GM12864 (cell line): ENCODE measurements around the gene KIAA1549.
"Not testable (repeated sequence)": the region's sequence is repeated elsewhere in the genome, so short reads cannot be mapped to it uniquely, and the experiment has no call there.

ENCODE experiments used
- DNase-seq: peaks from one replicate; pipeline ENCODE4 v3.0.0-alpha.2; 2011; ENCODE audit warnings: low read depth
- H3K4me3 ChIP-seq: 2 replicates; pipeline ENCODE4 v1.5.1; 2011; ENCODE audit warnings: mild to moderate bottlenecking, low read depth, low read length, control low read depth
- TF ChIP-seq, protein P1 (sequence below): IDR thresholded peaks from 2 replicates; pipeline ENCODE4 v1.5.1; 2011; ENCODE audit warnings: low read depth, mild to moderate bottlenecking, moderate library complexity, low read length, control low read depth, inconsistent platforms; ENCODE audit errors: missing control alignments

The KIAA1549 gene

DNA sequence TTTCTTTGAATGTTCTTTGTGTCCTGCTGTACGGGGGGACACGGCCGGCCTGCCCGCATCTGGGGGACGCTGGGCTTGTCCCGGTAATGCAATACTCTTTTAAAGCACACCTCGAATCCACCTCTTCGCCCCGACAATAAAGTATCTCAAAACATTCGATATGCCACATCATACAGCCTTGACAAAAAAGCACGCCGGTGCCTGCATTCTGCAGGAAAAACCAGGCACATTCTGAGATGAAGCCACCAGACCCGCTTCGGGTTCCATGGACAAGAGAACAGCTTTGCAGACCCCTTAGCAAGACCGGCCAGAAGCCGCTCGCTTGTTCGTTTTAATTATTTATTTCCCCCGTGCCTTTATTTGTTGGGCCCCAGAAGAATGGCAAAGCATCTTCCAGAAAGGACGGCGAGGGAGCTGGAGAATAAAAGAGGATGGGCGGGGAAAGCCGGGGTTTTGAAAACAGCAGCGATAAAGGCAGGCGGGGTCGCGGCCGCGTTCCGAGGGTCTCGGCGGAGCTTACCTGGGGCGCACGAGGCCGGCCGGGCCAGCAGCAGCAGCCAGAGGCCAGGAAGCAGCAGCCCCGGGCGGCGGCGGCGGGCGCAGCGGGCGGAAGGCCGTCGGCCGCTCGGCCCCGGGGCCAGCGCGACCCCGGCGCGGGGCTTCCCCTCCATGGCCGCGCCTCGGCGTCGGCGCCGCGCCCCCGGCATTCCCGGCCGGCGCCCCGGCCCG, 462 bp downstream of the KIAA1549 start:
- DNase-seq, result no peak
- TF ChIP-seq, protein P1, sequence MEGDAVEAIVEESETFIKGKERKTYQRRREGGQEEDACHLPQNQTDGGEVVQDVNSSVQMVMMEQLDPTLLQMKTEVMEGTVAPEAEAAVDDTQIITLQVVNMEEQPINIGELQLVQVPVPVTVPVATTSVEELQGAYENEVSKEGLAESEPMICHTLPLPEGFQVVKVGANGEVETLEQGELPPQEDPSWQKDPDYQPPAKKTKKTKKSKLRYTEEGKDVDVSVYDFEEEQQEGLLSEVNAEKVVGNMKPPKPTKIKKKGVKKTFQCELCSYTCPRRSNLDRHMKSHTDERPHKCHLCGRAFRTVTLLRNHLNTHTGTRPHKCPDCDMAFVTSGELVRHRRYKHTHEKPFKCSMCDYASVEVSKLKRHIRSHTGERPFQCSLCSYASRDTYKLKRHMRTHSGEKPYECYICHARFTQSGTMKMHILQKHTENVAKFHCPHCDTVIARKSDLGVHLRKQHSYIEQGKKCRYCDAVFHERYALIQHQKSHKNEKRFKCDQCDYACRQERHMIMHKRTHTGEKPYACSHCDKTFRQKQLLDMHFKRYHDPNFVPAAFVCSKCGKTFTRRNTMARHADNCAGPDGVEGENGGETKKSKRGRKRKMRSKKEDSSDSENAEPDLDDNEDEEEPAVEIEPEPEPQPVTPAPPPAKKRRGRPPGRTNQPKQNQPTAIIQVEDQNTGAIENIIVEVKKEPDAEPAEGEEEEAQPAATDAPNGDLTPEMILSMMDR, result no peak
- H3K4me3 ChIP-seq, result peak overlapping the region; percentile 46

GRCh38 chr7:138979988-138980562, 1.1 kb downstream of the KIAA1549 start:
- no peak for DNase-seq

GRCh38 chr7:138979226-138979979, 1.8 kb downstream of the KIAA1549 start:
- TF ChIP-seq, protein P1, result peak; percentile 34
- no peak for DNase-seq
- no peak overlapping the region for H3K4me3 ChIP-seq

More at GRCh38 chr7:138979988-138980562, 1.1 kb downstream of the KIAA1549 start:
- TF ChIP-seq, protein P1, result no peak
- no peak overlapping the region; the same call in 1 of the 2 replicates for H3K4me3 ChIP-seq

- H3K4me3 ChIP-seq, result no peak overlapping the region
- DNase-seq, result no peak
- TF ChIP-seq, protein P1, result no peak
These were observed 2.5 kb downstream of the KIAA1549 start for GRCh38 chr7:138978541-138979184.

- H3K4me3 ChIP-seq, result not testable (repeated sequence)
These were observed 5.0 kb downstream of the KIAA1549 start for GRCh38 chr7:138976161-138976560.

DNA sequence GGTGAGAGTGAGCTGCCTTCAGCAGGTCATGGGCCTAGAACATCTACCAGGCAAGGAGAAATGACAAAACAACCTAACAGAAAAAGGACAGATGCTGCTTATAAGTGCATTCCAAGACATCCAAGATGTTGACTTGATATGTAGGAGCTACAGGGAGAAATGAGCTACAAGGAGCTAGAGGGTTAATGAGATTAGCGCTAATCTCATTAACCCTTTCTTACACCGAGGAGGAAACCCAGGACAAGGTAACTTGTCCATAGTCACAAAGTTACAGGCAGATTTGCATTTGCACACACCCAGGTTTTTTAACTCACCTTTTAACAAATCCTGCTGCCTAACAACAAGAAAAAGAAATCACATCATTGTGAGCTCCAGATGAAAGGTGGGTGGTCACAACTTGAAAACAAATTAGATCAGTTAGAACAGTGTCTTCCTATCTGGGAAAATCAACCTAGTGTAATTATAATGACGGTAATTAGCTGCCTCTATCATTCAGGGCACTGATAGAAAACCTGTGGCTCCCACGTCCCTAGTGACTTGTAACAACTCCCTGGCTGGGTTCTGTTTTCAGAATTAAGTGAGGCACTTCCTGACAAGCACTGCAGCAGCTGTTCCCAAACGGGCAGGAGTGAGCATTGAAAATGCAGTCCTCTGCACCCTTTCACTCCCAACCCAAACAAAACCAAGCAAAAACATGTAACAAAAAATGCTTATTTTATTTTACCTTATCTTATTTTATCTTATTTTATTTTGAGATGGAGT, 5.7 kb downstream of the KIAA1549 start:
- no peak overlapping the region for H3K4me3 ChIP-seq
- DNase-seq, result no peak
- TF ChIP-seq, protein P1, result no peak

More at GRCh38 chr7:138976161-138976560, 5.0 kb downstream of the KIAA1549 start:
- not testable (repeated sequence) for DNase-seq
